Psoas muscle (tissue), 8 donors: ENCODE measurements around the gene NR6A1. TPM values are rescaled to one million over a fixed set of nuclear protein-coding genes. Genes with fewer than 3 reads are reported as not detected.

ENCODE experiments used
- ATAC-seq, 4 donors: fragments of 200-7000 bp; cut with Tn5 transposase; one replicate each; pipeline ENCODE4 v1.9.1; 2020; ENCODE audit warnings: moderate library complexity in 3 of 4, mild to moderate bottlenecking in 2 of 4
- DNase-seq, 2 donors: peaks; one replicate each; pipeline ENCODE4 v3.0.0-alpha.2; 2020
- H3K27ac ChIP-seq: fragments of 200-600 bp; one replicate; pipeline ENCODE4 v1.8.0; 2022
- H3K27me3 ChIP-seq, 3 donors: fragments of 200-600 bp in 1 of 3; one replicate each; pipeline versions ENCODE4 v1.6.1 to v1.8.0; 2013 to 2022; ENCODE audit warnings: low read length in 2 of 3, mild to moderate bottlenecking in 2 of 3, moderate library complexity in 1 of 3; ENCODE audit not compliant: insufficient read depth in 3 of 3
- H3K36me3 ChIP-seq, 2 donors: fragments of 200-600 bp in 1 of 2; one replicate each; pipeline versions ENCODE4 v1.6.1 to v1.8.0; 2013 to 2022; ENCODE audit warnings: low read depth in 1 of 2, mild to moderate bottlenecking in 1 of 2, moderate library complexity in 1 of 2; ENCODE audit not compliant: insufficient read depth in 1 of 2
- H3K4me1 ChIP-seq: fragments of 200-600 bp; one replicate; pipeline ENCODE4 v1.8.0; 2022
- H3K4me3 ChIP-seq: fragments of 200-600 bp; one replicate; pipeline ENCODE4 v1.8.0; 2022; ENCODE audit warnings: mild to moderate bottlenecking
- H3K9me3 ChIP-seq: fragments of 200-600 bp; one replicate; pipeline ENCODE4 v1.8.0; 2022
- WGBS, 3 donors: extraction: QIAGEN DNeasy Blood & Tissue Kit; methylation state at CpG; one replicate each; pipeline versions ENCODE4 v1.1.6 to v1.1.7; 2013; 5-methylcytosine and 5-hydroxymethylcytosine counted together
- intact Hi-C, 2 donors: fragments of 100-400 bp; cut with DNase I; formaldehyde crosslinking; loops; one replicate each; pipeline versions ENCODE4 v1.11.0 to v1.14.2; 2022
- polyA plus RNA-seq, 3 donors: library from polyadenylated mRNA; stranded (reverse); fragments of 200-250 nt; gene quantifications; one replicate each; pipeline ENCODE4 v1.2.3, GENCODE V29; 2013
- total RNA-seq, 4 donors: library from RNA; stranded (reverse); fragmentation: NEBNext Ultra II Directional in 2 of 4; extraction: Animal tissue kit (Norgen Biotek cat#: 25700) in 2 of 4; gene quantifications; one replicate each; pipeline versions ENCODE4 v1.2.1 to v1.2.4, GENCODE V29; 2021 to 2023
- TF ChIP-seq, protein P1 (sequence below): fragments of 200-600 bp; IDR thresholded peaks from one replicate; pipeline ENCODE4 v1.8.0; 2022; ENCODE audit warnings: antibody characterized with exemption
- donor health status: healthy with polysubstance abuse.
- donor health status: DM: no; HTN: no; CAD: no; lungs with moderate emphysema.
- donor health status: Bipolar disorder and iron deficiency.
- donor health status: healthy.
- donor health status: DM: yes; HTN: yes; CAD: no.
- donor health status: DM: no; HTN: no; CAD: no.
- donor health status: DM: no; HTN: no; CAD: no.
- donor health status: DM: yes; HTN: yes; CAD: no.

Gene NR6A1
- total and polyA plus RNA-seq, 7 donors = 0.32 to 2.6 (median 0.70) TPM

GRCh38 chr9:124803911-124804310, 32.8 kb upstream of the NR6A1 start:
- Histone ChIP-seq H3K4me3 (no peak overlapping the region), H3K27ac (no peak overlapping the region), H3K36me3 (no peaks in the 10 kb centered on the region), H3K27me3 (no peaks in the 10 kb centered on the region), H3K9me3 (no peaks in the 10 kb centered on the region), H3K4me1 (peaks cover 19% of the 10 kb centered on the region)
- DNase-seq = no peak
- no peak for ATAC-seq
- 91 to 100% (median 92%) methylated on average over 8 of the region's 8 CpGs for WGBS, 3 donors
- intact Hi-C loops = no loop called here
- TF ChIP-seq, protein P1, sequence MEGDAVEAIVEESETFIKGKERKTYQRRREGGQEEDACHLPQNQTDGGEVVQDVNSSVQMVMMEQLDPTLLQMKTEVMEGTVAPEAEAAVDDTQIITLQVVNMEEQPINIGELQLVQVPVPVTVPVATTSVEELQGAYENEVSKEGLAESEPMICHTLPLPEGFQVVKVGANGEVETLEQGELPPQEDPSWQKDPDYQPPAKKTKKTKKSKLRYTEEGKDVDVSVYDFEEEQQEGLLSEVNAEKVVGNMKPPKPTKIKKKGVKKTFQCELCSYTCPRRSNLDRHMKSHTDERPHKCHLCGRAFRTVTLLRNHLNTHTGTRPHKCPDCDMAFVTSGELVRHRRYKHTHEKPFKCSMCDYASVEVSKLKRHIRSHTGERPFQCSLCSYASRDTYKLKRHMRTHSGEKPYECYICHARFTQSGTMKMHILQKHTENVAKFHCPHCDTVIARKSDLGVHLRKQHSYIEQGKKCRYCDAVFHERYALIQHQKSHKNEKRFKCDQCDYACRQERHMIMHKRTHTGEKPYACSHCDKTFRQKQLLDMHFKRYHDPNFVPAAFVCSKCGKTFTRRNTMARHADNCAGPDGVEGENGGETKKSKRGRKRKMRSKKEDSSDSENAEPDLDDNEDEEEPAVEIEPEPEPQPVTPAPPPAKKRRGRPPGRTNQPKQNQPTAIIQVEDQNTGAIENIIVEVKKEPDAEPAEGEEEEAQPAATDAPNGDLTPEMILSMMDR = no peak

GRCh38 chr9:124802426-124802825, 31.3 kb upstream of the NR6A1 start:
- Histone ChIP-seq H3K27me3 (no peaks in the 10 kb centered on the region), H3K4me1 (peaks cover 25% of the 10 kb centered on the region), H3K9me3 (no peaks in the 10 kb centered on the region), H3K4me3 (no peak overlapping the region), H3K27ac (peak overlapping the region; percentile 60), H3K36me3 (no peaks in the 10 kb centered on the region)
- WGBS, 3 donors = 33 to 47% (median 36%) methylated on average over 2 to 3 of the region's 3 CpGs
- intact Hi-C loops = no loop called here
- TF ChIP-seq, protein P1 = no peak
- DNase-seq (peak; percentile 44 to 86), ATAC-seq (peak; percentile 85 to 93 (median 90))

DNA sequence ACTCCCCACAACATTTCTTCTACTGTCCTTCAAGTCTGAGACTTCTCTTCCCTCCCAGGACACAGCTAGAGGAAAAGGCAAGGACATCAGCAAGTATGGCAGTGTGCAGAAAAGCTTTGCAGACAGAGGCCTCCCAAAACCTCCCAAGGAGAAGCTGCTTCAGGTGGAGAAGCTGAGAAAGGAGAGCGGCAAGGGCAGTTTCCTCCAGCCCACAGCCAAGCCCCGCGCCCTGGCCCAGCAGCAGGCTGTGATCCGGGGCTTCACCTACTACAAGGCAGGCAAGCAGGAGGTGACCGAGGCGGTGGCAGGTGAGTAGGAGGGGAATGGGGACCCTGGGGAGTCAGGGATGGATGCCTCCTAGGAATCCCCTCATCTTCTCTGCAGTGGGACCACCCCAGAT, 30.2 kb upstream of the NR6A1 start:
- ATAC-seq = no peak
- no peak for DNase-seq
- no peaks in the 10 kb centered on the region for H3K27me3 ChIP-seq
- H3K4me1 ChIP-seq = peaks cover 35% of the 10 kb centered on the region
- 92 to 95% (median 95%) methylated on average over 6 of the region's 6 CpGs for WGBS, 3 donors
- no peak overlapping the region for H3K4me3 ChIP-seq
- H3K9me3 ChIP-seq = no peaks in the 10 kb centered on the region
- intact Hi-C loops = no loop called here
- H3K36me3 ChIP-seq = no peaks in the 10 kb centered on the region
- TF ChIP-seq, protein P1 = no peak
- H3K27ac ChIP-seq = no peak overlapping the region

DNA sequence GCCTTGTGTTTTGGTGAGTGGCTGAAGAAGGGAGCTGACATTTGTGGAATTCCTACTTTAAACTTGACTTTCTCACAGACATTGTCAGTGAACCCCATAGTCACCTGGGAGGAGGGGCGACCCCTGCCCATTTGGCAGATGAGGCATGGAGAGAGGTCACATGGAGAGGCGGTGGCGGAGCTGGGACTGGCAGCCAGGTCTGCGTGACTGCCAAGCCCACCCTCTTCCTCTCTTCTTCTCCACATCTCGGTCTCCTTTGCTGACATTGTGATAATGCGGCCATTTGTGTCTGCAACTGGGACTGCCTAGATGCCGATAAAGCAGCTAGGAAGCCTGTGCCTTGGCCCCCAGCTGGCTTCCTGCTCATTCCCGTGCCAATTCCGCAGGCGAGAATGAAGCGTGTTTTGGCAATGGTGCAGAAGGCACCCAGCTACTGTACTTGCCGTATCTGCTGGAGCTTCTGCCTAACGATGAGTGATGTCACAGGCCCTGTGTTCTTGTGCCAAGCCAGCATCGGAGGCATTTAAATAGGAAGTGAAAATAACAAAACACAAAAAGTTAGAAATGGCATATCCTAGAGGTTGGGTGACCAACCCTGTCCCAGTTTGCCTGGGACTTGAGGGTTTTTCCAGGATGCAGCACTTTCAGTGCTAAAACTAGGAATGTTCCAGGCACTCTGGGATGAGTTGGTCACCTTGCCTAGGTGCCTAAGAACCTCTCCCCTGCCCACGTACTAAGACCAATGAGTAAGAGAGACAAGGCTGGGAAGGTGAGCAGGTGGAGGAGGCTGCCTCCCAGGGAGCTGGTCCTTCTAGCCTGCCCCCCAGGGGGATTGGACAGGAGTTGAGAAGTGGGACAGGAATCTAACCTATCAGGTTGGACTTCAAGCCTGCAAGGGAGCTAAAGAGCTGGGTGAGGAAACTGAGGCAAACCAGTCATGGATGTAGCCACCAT, 29.5 kb upstream of the NR6A1 start:
- Histone ChIP-seq H3K4me3 (no peak overlapping the region), H3K9me3 (no peaks in the 10 kb centered on the region), H3K4me1 (peaks cover 42% of the 10 kb centered on the region), H3K36me3 (no peaks in the 10 kb centered on the region), H3K27ac (no peak overlapping the region), H3K27me3 (no peaks in the 10 kb centered on the region)
- intact Hi-C loops = no loop called here
- TF ChIP-seq, protein P1 = no peak
- WGBS, 3 donors = 40 to 49% (median 44%) methylated on average over 15 of the region's 15 CpGs
- no peak for ATAC-seq
- no peak for DNase-seq
